ENCODE results near the gene ZSCAN2. TPM values are rescaled to one million over a fixed set of nuclear protein-coding genes. Genes with fewer than 3 reads are reported as not detected.

Gene ZSCAN2
- total and polyA plus RNA-seq, 2 of the 8 experiments (the other 6 are each of a cell fraction or from before 2014, with no cell fraction given): 23.6 to 52.4 TPM

DNA sequence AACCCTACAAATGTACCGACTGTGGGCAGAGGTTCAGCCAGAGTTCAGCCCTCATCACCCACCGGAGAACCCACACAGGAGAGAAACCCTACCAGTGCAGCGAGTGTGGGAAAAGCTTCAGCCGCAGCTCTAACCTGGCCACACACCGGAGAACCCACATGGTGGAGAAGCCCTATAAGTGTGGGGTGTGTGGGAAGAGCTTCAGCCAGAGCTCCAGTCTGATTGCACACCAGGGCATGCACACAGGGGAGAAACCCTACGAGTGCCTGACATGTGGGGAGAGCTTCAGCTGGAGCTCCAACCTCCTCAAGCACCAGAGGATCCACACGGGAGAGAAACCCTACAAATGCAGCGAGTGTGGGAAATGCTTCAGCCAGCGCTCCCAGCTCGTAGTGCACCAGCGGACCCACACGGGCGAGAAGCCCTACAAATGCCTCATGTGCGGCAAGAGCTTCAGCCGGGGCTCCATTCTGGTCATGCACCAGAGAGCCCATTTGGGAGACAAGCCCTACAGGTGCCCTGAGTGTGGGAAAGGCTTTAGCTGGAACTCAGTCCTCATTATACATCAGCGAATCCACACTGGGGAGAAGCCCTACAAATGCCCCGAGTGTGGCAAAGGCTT, 20.7 kb downstream of the ZSCAN2 start:
- H4K8ac ChIP-seq (ENCODE audit: extremely low read depth, insufficient read depth, low read length): no peak overlapping the region
- no peak overlapping the region for H3K23ac ChIP-seq (ENCODE audit: insufficient read length)
- no peak for DNase-seq (ENCODE audit: low read depth in 1 of 2, low spot score in 2 of 2)
- H3K27me3 ChIP-seq (replicated peaks in 1 of 4; ENCODE audit: control insufficient read depth in 3 of 4, extremely low read depth in 1 of 4, insufficient read depth in 3 of 4, low read length in 3 of 4): no peaks in the 10 kb centered on the region; a peak in 1 of 7 replicates
- no peak overlapping the region for H3K4me2 ChIP-seq (ENCODE audit: insufficient read depth in 1 of 2, low read depth in 2 of 2, low read length in 2 of 2)
- no peaks in the 10 kb centered on the region for H3K4me1 ChIP-seq (replicated peaks in 1 of 4; ENCODE audit: control insufficient read depth in 3 of 4, insufficient read depth in 4 of 4, low read length in 3 of 4)
- POLR2A ChIA-PET (ENCODE audit: partially characterized antibody): interaction anchor here (0.8 to 12.3 kb wide), 7 partner anchors 9 to 32 kb away, joined by 4 to 176 read pairs (median 6); partner anchors contain the start of genes WDR73 and ZSCAN2
- CTCF ChIA-PET (ENCODE audit: partially characterized antibody): interaction anchor here (0.7 to 6.2 kb wide), 9 partner anchors 8 to 35 kb away, joined by 3 to 51 read pairs (median 6); partner anchors contain the start of gene ZSCAN2
- no peak overlapping the region for H4K5ac ChIP-seq (ENCODE audit: insufficient read length, low read depth, low read length)
- H2BK120ac ChIP-seq (replicated peaks; ENCODE audit: low read depth, low read length): no peak overlapping the region
- peaks cover 0 to 5% of the 10 kb centered on the region in 2 experiments for H4K20me1 ChIP-seq (replicated peaks in 1 of 2; ENCODE audit: control insufficient read depth in 1 of 2, insufficient read depth in 2 of 2, low read length in 2 of 2)
- no peak overlapping the region for H3K14ac ChIP-seq (ENCODE audit: insufficient read length)
- peaks cover 3 to 31% of the 10 kb centered on the region in 2 experiments; a peak in 3 of 4 replicates for H3K79me2 ChIP-seq (ENCODE audit: control insufficient read depth in 1 of 2, insufficient read depth in 2 of 2, low read length in 2 of 2)
- H3K79me1 ChIP-seq (ENCODE audit: low read depth, low read length): peaks cover 6% of the 10 kb centered on the region
- H3K56ac ChIP-seq (replicated peaks; ENCODE audit: insufficient read length, low read depth, low read length): no peak overlapping the region
- no peak overlapping the region for H3K4ac ChIP-seq (replicated peaks; ENCODE audit: insufficient read length, low read depth, low read length)
- peaks cover 31 to 38% of the 10 kb centered on the region in 2 experiments for H3K9me3 ChIP-seq (ENCODE audit: insufficient read depth in 2 of 2, low read depth in 1 of 2, low read length in 1 of 2)
- H2AFZ ChIP-seq (ENCODE audit: low read length): no peak overlapping the region
- H2AK5ac ChIP-seq (ENCODE audit: low read depth, low read length): no peak overlapping the region
- no peak overlapping the region for H2BK15ac ChIP-seq (ENCODE audit: low read length)
- H3K23me2 ChIP-seq (ENCODE audit: low read depth, low read length): no peaks in the 10 kb centered on the region
- no peak overlapping the region for H2BK5ac ChIP-seq (ENCODE audit: low read depth, low read length)
- FAIRE-seq: no peak
- H2BK12ac ChIP-seq (ENCODE audit: low read depth, low read length): no peak overlapping the region
- WGBS, 2 experiments (ENCODE audit: extremely low coverage in 1 of 2, insufficient coverage in 1 of 2, insufficient read length in 1 of 2, insufficient replicate concordance in 2 of 2, low coverage in 1 of 2, low lambda C conversion rate in 2 of 2, missing lambda C conversion rate in 1 of 2): 93% methylated on average over 16 of the region's 17 CpGs; no CpG with 5 or more reads in 1 of the 2 experiments
- peak overlapping the region in 1 of 4 experiments; percentile 2; a peak in 2 of 8 replicates for H3K4me3 ChIP-seq (ENCODE audit: extremely low read depth in 1 of 4, insufficient read depth in 2 of 4, low read depth in 3 of 4, low read length in 4 of 4)
- no peak overlapping the region for H4K91ac ChIP-seq (replicated peaks; ENCODE audit: insufficient read length, low read length)
- H3K36me3 ChIP-seq (ENCODE audit: control insufficient read depth in 2 of 4, insufficient read depth in 4 of 4, low read length in 3 of 4): peaks cover 22 to 47% (median 24%) of the 10 kb centered on the region in 4 experiments
- H2BK20ac ChIP-seq (ENCODE audit: low read length): no peak overlapping the region
- no peak overlapping the region for H3K18ac ChIP-seq (ENCODE audit: extremely low read depth, low read length)
- TF ChIP-seq CBX8 (IDR thresholded peaks at IDR 0.05; ENCODE audit: borderline replicate concordance, low read depth, low read length) (no peak), CBX5 (IDR thresholded peaks at IDR 0.05; ENCODE audit: low read depth, low read length) (0 out of 2 replicates have a peak, but pooled peaks have one; percentile 26), POU5F1 (IDR thresholded peaks at IDR 0.05; ENCODE audit: low read depth, low read length) (no peak), POLR2AphosphoS5 (IDR thresholded peaks at IDR 0.05; ENCODE audit: low read depth, low read length) (0 out of 2 replicates have a peak, but pooled peaks have one; percentile 21)
- H3K9ac ChIP-seq (replicated peaks in 1 of 4; ENCODE audit: extremely low read depth in 1 of 4, low read depth in 3 of 4, low read length in 3 of 4): no peak overlapping the region
- no peak overlapping the region for H3K27ac ChIP-seq (ENCODE audit: low read depth, low read length)

All from H1 (cell line).